ENCODE results near the gene ZNF148.

Gene ZNF148

GRCh38 chr3:125214738-125215137, 160.4 kb downstream of the ZNF148 start:
- Histone ChIP-seq H3K27ac (ENCODE audit: low read length) (no peak overlapping the region), H3K9ac (ENCODE audit: low read depth, low read length) (no peak overlapping the region), H4K20me1 (ENCODE audit: insufficient read depth, low read length) (no peaks in the 10 kb centered on the region), H3K79me2 (ENCODE audit: insufficient read depth, low read length) (no peaks in the 10 kb centered on the region), H3K27me3 (ENCODE audit: insufficient read depth, low read length, poor library complexity) (no peaks in the 10 kb centered on the region), H2AFZ (ENCODE audit: low read depth, low read length) (no peak overlapping the region), H3K4me3 (ENCODE audit: low read depth in 1 of 2, low read length in 2 of 2) (no peak overlapping the region), H3K36me3 (ENCODE audit: insufficient read depth, low read length) (no peaks in the 10 kb centered on the region), H3K4me1 (ENCODE audit: insufficient read depth, low read length) (peaks cover 14% of the 10 kb centered on the region), H3K4me2 (ENCODE audit: insufficient read depth, low read length) (0 out of 2 replicates have a peak overlapping the region, but pooled peaks have one; percentile 12), H3K9me3 (ENCODE audit: insufficient read depth, low read length, severe bottlenecking) (no peaks in the 10 kb centered on the region)
- TF ChIP-seq CTCF (IDR thresholded peaks at IDR 0.05; ENCODE audit: borderline replicate concordance, extremely low read depth, low read length, poor library complexity, severe bottlenecking) (no peak), EZH2 (IDR thresholded peaks at IDR 0.05; ENCODE audit: borderline replicate concordance, low read depth, low read length, severe bottlenecking) (no peak)
- DNase-seq (no peak), ATAC-seq (ENCODE audit: insufficient read depth, low read depth) (no peak)

GRCh38 chr3:125213946-125214542, 161.1 kb downstream of the ZNF148 start:
- Histone ChIP-seq H4K20me1 (ENCODE audit: insufficient read depth, low read length) (no peaks in the 10 kb centered on the region), H3K4me2 (ENCODE audit: insufficient read depth, low read length) (no peak overlapping the region), H3K4me3 (ENCODE audit: low read depth in 1 of 2, low read length in 2 of 2) (no peak overlapping the region), H2AFZ (ENCODE audit: low read depth, low read length) (no peak overlapping the region), H3K36me3 (ENCODE audit: insufficient read depth, low read length) (no peaks in the 10 kb centered on the region), H3K9me3 (ENCODE audit: insufficient read depth, low read length, severe bottlenecking) (no peaks in the 10 kb centered on the region), H3K27ac (ENCODE audit: low read length) (no peak overlapping the region), H3K9ac (ENCODE audit: low read depth, low read length) (no peak overlapping the region), H3K27me3 (ENCODE audit: insufficient read depth, low read length, poor library complexity) (no peaks in the 10 kb centered on the region), H3K4me1 (ENCODE audit: insufficient read depth, low read length) (peaks cover 14% of the 10 kb centered on the region), H3K79me2 (ENCODE audit: insufficient read depth, low read length) (no peaks in the 10 kb centered on the region)
- ATAC-seq (ENCODE audit: insufficient read depth, low read depth): no peak
- no peak for TF ChIP-seq EZH2 (IDR thresholded peaks at IDR 0.05; ENCODE audit: borderline replicate concordance, low read depth, low read length, severe bottlenecking)
- no peak for TF ChIP-seq CTCF (IDR thresholded peaks at IDR 0.05; ENCODE audit: borderline replicate concordance, extremely low read depth, low read length, poor library complexity, severe bottlenecking)
- DNase-seq: no peak

GRCh38 chr3:125213364-125213755, 161.8 kb downstream of the ZNF148 start:
- no peak for ATAC-seq (ENCODE audit: insufficient read depth, low read depth)
- no peak overlapping the region for H2AFZ ChIP-seq (ENCODE audit: low read depth, low read length)
- no peaks in the 10 kb centered on the region for H3K79me2 ChIP-seq (ENCODE audit: insufficient read depth, low read length)
- DNase-seq: no peak
- H3K27ac ChIP-seq (ENCODE audit: low read length): no peak overlapping the region
- TF ChIP-seq EZH2 (IDR thresholded peaks at IDR 0.05; ENCODE audit: borderline replicate concordance, low read depth, low read length, severe bottlenecking) (no peak), CTCF (IDR thresholded peaks at IDR 0.05; ENCODE audit: borderline replicate concordance, extremely low read depth, low read length, poor library complexity, severe bottlenecking) (no peak)
- H3K4me3 ChIP-seq (ENCODE audit: low read depth in 1 of 2, low read length in 2 of 2): no peak overlapping the region
- H3K27me3 ChIP-seq (ENCODE audit: insufficient read depth, low read length, poor library complexity): no peaks in the 10 kb centered on the region
- H3K4me2 ChIP-seq (ENCODE audit: insufficient read depth, low read length): no peak overlapping the region
- H3K36me3 ChIP-seq (ENCODE audit: insufficient read depth, low read length): no peaks in the 10 kb centered on the region
- no peak overlapping the region for H3K9ac ChIP-seq (ENCODE audit: low read depth, low read length)
- H3K9me3 ChIP-seq (ENCODE audit: insufficient read depth, low read length, severe bottlenecking): no peaks in the 10 kb centered on the region
- peaks cover 14% of the 10 kb centered on the region for H3K4me1 ChIP-seq (ENCODE audit: insufficient read depth, low read length)
- no peaks in the 10 kb centered on the region for H4K20me1 ChIP-seq (ENCODE audit: insufficient read depth, low read length)
